Measurements from ENCODE around the gene FAM13A. TPM values are rescaled to one million over a fixed set of nuclear protein-coding genes. Genes with fewer than 3 reads are reported as not detected.

The FAM13A gene
- total RNA-seq, 1 donor from 2014 or later: 54.7 TPM

DNA sequence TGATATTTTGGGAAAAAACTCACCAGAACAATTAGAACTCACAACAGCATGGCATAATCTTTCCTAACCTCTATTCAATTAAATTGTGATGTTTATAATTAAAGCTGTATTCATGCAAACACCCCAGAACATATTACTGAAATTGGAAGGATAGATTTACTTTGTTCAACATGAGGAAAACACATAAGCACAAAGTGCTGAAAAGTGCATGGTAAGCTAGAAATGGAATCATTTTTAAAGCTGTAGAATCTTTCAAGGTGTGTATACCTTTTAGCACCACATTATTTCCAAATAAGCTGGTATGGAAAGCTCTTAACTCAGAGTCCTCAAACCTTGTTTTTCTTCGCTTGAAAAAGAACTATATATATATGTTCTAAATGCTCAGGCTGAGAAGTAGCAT, 268.6 kb downstream of the FAM13A start:
- DNase-seq (ENCODE audit: low spot score): no peak

DNA sequence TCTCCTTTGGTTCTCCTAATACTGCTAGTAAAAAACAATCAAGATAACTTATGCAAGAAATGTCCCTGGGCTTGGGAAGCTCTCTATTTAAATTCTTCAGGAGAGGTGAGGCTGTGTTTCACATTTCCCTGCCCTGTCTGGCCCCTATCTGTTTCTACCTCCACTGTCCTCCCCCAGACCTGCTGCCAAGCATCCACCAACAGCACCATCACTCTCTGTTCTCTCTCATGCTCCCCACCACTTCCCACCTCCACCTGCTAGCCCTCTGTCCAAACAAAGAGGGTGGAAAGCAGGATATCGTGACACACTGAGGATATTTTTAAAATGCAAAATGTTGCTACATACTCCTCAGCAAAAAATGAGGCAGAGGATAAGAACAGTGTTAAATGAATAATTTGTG, 271.0 kb downstream of the FAM13A start:
- DNase-seq (ENCODE audit: low spot score): no peak

DNA sequence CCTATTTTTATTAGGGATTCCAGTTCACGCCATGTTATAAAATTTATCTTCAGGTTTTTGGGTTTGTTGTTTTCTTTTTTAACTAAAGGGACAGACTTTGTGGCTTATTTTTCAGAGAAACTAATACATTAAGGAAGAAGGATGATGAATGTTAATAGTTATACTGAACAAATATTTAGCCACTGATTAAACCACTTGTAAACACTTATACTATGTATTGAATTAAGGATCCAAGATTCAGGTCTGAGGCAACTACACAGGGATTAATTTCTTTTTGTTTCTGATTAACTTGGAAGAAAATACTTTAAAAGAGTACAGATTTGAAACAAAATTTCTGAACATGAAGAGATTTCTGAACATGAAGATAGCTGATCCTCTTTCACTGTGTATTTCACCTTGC, 276.6 kb downstream of the FAM13A start:
- no peak for DNase-seq (ENCODE audit: low spot score)

DNA sequence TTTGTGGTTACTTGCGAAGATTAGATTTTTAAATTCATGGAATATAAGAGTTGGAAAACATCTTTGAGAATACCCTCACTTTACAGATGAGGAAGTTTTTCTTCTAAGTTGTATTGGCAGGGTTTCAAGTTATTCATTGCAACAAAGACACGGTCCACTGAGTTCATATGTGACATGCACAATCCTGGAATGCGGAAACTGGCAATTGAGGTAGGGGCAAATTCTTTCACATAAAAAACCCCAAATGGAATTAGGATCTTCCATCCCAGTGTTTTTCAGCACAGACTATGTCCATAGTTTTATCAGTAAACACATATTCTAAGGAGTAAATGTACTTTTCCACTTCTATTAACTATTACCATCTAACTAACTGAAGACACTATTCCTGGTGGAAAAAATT, 277.6 kb downstream of the FAM13A start:
- no peak for DNase-seq (ENCODE audit: low spot score)

DNA sequence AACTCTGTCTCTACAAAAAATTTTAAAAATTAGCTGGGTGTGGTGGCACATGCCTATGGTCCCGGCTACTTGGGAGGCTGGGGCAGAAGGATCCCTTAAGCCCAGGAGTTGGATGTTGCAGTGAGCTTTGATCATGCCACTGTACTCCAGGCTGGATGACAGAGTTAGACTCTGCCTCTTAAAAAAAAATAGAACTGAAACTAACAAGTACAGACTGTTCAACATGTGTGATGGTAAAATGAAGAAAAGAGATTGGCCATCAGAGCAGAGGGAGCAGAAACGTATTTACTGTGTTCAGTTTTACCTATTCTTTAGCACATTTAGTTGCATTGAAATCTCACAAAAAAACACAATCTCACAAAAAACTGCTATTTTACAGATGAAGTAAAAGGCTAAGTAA, 281.5 kb downstream of the FAM13A start:
- no peak for DNase-seq (ENCODE audit: low spot score)

DNA sequence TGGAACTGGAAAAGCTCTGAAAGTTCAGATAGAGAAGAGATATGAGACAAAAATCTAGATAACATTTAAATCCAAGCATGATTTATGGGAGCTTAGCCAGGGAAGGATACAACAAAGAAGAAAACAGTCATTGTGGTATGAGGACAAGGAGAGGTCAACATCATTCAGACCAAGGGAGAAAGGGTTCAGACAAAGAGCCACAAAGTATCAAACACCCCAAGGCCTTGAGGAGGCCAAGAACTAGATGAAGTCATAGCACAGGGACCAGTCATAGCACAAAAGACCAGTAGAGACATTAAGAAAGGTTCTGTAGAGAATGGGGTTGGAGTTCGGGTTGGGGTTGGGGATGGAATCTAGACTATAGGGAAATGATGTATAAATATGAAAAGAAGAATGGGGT, 282.0 kb downstream of the FAM13A start:
- no peak for DNase-seq (ENCODE audit: low spot score)

DNA sequence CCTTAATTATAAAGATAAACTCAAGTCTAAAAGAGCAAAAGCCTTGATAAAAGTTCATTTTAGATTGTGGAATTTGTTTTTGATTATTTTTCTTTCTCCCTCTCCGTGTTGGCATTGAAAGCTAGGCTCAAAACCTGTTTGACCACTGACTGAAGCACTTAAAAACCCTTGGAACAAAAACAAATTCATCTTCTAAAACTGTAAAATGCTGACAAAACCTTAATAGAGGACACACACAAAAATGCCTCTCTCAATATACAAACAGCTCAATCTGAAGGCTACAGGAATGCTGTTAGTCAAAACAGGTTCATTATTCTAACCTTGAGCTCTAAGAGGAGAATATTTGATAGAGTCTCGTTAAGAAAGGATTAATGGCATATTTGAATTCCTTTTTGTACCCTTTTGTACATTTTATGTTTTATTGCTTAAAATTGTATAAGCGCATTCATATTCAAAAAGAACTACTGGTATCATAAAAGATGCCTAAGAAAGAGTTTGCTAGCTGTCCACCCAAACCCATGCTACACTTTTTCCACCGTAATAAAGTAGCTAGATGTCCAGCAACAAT, 285.0 kb downstream of the FAM13A start:
- DNase-seq (ENCODE audit: low spot score): peak; percentile 52

DNA sequence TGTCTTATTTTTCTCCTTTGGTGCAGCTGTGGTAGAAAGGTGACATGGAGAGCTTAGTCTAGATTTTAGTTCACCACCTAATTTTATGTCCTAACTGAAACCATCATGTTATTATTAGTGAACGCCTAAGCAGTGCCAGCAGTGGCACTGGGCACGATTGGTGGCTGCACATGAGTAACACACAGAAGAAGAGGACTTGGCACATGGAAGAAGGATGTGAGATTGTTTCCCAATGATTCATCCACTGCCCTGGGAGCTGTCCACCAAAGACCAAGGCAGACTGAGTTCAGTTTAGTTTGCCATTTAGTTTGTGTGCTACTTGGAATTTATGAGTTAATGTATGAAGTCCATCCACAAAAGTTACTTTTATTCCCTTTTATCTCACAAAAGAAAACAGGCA, 291.3 kb downstream of the FAM13A start:
- DNase-seq (ENCODE audit: low spot score): peak; percentile 52

DNA sequence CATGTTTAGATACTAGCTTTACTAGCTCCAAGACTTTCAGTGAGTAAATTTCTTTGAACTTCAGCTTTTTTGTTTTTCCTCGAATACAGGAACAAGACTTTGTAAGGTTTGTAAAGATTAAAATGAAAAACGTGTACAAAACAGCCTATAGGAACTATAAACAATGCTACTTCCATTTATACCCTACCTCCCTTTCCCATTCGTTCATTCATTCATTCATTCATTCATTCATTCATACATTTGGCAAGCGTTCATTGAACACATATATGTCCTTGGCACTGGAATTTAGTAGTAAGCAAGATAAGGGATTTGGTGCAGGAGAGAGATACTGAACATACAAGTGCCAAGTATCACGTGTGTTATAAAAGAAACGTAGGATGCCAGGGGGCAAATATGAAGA, 293.9 kb downstream of the FAM13A start:
- no peak for DNase-seq (ENCODE audit: low spot score)

DNA sequence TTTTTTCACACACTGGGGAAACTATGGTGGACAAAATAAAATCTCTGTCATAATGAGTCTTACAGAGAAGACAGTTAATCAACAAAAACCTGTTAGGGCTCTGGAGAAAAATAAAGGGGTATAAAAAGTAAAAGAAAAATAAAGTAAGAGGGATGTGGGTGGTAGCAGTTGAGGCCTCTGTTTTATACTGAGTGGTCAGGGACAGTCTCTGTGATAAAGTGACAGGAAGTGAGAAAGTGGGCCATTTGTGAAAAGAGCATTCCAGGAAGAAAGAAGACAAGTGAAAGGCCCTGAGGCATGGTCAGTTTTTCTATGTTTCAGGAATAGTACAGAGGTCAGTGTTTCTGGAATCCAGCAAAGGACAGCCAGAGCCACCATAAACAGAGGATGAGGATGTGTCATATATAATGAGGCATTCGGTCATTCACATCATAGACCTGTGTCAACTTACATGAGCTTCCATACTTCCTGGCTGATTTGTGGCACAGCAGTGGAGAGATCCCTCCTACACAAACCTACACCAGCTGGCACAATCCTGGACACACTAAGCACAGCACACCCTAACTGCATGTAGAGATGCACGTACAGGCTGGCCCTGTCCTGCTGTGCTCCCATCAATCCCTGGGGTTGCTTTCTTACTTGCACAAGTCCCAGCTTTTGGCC, 295.0 kb downstream of the FAM13A start:
- DNase-seq (ENCODE audit: low spot score): no peak

DNA sequence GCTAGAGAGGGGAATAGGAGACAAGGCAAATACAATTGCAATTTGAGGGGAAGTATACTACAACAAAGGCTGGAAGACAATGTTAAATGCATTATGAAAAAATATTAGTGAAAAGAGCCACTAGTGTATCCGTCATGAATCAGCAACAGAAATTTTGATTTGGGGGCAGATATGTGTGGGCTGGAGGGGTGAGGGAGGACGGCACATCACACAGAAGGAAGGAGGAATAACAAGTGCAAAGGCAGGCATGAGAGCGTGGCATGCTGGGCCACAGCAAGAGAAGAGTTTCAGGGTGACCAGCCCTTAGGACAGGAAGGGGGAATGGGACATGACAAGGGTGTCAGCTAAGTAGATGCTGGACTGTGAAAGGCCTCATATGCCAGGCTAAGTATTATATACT, 295.6 kb downstream of the FAM13A start:
- no peak for DNase-seq (ENCODE audit: low spot score)

DNA sequence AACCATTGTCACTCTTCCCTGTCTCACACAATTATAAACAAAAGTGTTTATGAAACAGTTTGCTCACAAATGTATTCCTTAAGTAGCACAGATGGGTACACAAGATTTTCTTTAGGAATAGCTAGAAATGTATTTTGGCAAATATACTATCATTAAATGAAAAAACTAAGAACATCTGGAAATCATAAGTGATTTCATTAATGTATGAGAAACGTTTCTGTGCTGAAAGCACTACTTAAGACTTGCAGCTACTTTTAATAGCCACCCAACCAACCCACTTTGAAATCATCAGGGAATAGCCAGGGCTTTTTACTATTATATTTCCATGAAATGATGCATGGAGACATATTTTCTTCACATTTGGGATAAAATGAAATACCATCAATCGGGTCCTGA, 297.1 kb downstream of the FAM13A start:
- DNase-seq (ENCODE audit: low spot score): peak; percentile 42

DNA sequence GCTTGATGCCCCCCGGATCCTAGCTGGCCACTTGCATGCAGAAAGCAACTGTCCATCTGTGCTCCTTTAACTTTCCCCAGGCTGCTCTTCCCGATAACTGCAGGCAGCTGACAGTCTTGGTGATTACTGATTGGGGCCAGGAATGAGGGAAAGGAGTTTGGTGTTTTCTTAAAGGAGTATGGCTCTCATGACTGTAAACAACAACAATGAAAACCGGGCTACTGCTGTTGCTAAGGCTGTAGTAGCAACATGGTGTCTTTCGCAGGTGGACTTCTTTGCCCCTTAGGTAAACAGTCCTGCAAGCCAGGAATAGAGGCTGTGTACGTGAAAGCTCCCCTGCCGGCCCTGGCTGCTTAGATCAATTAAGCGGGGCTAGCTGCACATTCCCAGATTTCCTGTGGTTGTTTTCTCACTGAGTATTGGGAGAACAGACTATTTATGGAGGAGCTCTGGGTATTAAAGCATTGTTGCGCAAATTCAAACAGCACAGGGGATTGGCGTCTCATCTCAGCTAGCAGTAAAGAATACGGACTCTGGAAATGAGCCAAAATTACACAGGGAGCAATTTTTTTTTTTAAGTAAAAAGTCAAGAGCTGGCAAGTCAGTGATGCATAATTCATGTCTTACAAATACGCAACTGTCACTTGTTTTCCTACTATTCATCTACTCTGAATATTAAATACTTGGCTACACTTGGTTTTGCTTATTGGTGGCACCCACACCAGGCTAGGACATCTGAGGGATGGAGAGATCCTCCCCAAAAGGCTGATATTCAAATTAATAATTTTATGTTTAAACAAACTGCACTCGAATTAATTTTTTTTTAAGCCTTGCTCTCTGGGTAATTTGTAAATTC, 297.7 kb downstream of the FAM13A start:
- DNase-seq (ENCODE audit: low spot score): peak; percentile 80

DNA sequence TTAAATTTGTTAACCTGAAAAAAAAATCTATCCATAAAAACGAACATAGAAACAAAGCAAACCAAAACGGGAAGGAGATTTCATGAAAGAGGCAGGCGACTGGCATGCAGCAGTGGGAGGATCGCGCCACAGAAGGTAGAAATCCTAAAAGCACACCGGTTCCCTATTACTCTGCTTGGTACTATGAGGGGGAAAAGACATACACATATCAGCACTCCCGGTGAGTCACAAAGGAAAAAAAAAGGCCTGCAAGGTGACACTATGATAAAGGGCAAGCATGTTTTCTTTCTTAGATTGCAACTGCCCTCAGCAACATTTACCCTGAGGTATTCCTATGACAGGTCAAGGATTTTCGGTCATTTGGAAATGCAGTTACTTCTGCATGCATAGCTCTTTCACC, 298.7 kb downstream of the FAM13A start:
- DNase-seq (ENCODE audit: low spot score): no peak

DNA sequence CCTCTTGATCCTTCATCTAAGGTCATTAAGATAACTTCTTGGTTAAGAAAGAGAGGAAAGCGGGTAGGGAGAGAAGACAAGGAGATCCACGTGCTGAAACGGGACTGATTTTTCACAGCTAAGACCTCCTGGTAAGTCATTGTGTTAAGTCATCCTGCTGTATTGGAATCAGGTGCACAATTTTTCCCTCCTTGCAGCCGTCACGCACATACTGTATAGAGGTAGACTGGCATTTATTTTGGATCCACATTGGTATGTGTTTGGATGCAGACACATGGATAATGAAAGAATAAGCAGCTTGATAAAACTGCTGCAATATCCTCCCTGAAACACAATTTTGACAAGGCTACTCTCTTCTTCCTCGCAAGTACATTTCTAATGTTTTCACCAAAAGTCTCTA, 299.2 kb downstream of the FAM13A start:
- DNase-seq (ENCODE audit: low spot score): no peak

DNA sequence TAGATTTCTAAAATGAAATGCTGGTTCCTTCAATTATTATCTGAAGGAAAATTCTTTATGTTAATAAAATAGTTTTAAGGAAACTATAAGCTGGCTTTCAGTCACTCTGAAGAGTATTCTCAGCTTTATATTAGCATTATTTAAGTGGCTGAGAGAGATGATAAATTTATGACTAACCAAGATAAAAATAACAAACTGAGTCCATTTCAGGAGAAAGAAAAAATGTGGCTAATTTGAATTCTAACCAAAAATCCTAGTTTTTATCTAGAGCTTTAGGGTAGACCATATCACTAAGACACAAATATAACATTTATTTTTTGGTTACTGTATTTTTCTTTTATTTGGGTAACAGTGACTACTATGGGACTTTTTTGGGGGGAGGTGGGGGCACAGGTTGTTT, 299.9 kb downstream of the FAM13A start:
- DNase-seq (ENCODE audit: low spot score): no peak

DNA sequence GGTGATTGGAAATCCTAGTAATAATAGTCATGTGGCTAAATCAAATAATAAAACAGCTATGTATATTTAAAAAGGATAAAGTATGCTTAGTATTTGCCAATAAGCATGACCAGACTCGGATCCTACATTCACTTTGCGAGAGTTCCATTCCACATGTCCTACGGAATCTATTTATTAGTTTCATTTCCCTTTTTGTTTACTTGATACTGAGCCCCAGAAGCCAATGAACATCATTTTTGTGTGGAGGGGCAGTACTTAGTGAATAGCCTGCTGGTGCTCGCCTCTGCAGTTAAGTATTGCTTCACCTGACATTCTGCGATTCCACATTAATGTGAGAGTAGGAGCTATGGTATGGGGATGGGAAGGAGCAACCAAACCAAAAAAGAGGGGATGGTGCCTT, 300.8 kb downstream of the FAM13A start:
- no peak for DNase-seq (ENCODE audit: low spot score)

DNA sequence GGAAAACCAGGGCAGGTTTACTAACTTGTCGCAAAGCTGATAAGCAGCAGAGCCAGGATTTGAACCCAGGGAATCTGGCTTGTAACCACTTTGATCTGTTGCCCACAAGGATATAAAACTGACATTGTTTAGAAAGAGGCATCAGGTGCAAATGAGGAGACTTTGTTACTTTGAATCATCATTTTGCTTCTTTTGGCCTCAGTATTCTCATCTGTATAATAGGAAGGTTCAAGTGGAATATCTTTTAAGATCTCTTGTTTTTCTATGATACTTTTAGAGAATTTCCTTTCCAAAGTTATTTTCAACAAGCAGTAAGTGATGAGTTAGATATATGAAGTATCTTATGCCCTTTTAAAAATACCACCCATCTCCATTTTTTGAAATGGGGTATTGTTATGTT, 301.5 kb downstream of the FAM13A start:
- no peak for DNase-seq (ENCODE audit: low spot score)

DNA sequence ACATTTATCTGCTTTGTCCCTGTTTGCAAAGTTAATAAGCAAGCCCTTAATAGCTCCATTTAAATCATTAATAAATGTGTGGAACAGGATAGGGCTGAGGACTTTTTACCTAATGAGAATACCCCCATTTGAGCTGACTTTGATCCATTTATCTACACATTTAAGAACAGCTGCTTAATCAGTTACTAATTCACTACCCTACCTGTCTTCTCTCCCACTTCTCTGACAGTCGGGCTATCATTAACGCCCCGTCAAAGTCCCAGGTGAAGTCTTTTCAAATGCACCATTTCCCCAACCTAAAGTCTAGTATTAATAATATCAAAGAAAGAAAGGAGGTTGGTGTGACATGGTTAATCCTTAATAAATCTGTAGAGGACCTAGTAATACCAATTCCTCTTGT, 302.2 kb downstream of the FAM13A start:
- DNase-seq (ENCODE audit: low spot score): no peak

DNA sequence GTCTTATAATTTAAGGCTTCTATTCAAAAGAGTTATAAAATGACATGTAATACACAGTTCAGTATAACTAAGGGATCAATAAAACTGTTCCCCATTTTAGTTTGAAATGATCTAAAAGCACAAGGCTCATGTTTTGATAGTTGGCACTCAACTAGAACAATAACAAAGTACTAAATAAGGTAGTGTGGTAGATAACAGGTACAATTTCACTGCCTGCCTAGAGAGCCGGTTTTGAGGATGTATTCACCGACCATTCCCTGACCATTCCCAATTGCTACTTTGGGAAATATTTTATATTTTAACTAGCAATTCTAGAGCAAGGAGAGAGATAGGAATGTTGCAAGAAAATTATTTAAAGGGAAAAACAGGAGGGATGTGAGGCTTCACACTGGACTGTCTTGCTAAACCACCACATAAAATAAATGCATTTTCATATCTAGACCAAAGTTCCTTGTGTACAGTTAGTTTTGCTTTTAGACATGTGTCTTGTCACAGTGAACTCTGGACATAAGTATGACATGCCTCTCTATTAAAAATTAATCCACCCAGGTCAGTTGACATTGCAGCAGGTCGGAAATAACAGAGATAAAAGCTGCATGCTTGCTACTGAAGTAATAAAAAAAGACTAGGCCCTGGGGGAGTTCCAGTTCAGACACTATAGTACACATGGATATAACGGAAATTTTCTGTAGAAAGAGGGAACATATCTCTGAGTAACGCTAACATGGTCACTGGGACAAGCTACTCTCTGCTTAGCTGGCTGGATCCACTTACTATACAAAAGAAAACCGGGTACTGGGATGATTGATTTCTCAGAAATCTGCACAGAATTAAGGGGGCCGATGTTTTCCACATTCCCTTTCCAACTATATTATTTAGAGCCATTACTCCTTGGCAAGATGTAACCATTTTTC, 303.1 kb downstream of the FAM13A start:
- DNase-seq (ENCODE audit: low spot score): no peak

DNA sequence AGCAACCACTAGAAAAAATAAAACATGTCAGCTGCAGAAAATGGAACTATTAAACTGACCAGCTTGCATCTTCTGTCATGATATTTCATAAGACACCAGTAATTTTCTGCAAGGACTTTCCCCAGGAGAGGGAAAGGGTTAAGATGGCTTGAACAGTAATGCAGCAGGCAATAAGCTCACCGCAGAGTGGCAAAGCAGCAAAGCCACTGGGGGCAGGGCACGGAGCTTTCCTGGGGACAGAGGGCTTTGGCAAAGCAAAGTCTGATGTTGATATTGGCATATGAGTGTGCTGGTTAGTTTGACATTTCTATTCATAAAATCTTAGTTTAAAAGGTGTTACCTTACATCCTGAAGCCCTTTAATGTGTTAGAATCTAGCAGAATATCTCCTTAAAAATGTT, 304.2 kb downstream of the FAM13A start:
- no peak for DNase-seq (ENCODE audit: low spot score)

DNA sequence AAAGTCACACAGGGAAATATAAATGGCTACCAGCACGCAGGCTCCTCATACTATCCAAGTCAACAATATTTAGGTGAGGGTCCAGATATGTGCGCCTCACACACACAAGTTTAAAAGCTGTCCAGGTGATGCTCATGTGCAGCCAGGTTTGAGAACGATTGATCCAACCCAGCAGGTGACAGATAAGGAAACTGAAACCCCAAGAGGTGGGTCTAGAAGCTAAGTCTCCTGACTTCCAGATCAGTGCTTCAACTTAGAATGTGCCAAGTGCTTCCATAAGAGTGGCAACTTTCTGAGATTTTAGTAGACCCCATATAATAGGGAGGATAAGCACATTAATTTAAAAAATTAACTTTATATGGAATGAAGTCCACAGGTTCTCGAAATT, 304.9 kb downstream of the FAM13A start:
- DNase-seq (ENCODE audit: low spot score): no peak

Measured in umbilical cord (tissue), 2 donors.